Cardiac muscle cell (in vitro differentiated cells and primary cell): Measurements from ENCODE around the gene LSM12. TPM values are rescaled to one million over a fixed set of nuclear protein-coding genes. Genes with fewer than 3 reads are reported as not detected.

Source experiments
- DNase-seq, 2 donors: peaks; one replicate each; pipeline versions ENCODE4 v3.0.0 to v3.0.0-alpha.2; 2010 to 2017; ENCODE audit warnings: low read depth in 1 of 2, low spot score in 1 of 2
- H3K27ac ChIP-seq: fragments of 200-600 bp; sonication (generic); 2 replicates; pipeline ENCODE4 v1.5.1; 2016
- H3K27me3 ChIP-seq: fragments of 200-600 bp; sonication (generic); 2 replicates; pipeline ENCODE4 v1.6.0; 2016; ENCODE audit warnings: control low read depth
- H3K36me3 ChIP-seq: fragments of 200-600 bp; sonication (generic); 2 replicates; pipeline ENCODE4 v1.5.1; 2016; ENCODE audit warnings: control low read depth
- H3K4me1 ChIP-seq: fragments of 200-600 bp; sonication (generic); 2 replicates; pipeline ENCODE4 v1.8.1; 2017; ENCODE audit warnings: low read depth, mild to moderate bottlenecking, mixed run types
- H3K4me3 ChIP-seq: fragments of 200-600 bp; sonication (generic); 2 replicates; pipeline ENCODE4 v1.5.1; 2016; ENCODE audit warnings: mild to moderate bottlenecking
- H3K9me3 ChIP-seq: fragments of 200-600 bp; sonication (generic); 2 replicates; pipeline ENCODE4 v1.5.1; 2017; ENCODE audit warnings: low read depth, mild to moderate bottlenecking, control low read depth
- polyA plus RNA-seq: library from polyadenylated mRNA; unstranded; fragments of >200 nt; fragmentation: Nextera tagmentation; extraction: Ambion mirVana; gene quantifications from 2 replicates; pipeline ENCODE4 v1.2.1, GENCODE V29; 2016
- total RNA-seq: library from RNA; depleted of rRNA; stranded (reverse); fragments of >200 nt; gene quantifications from 2 replicates; pipeline ENCODE4 v1.2.3, GENCODE V29; 2016
- TF ChIP-seq, protein P1 (sequence below): IDR thresholded peaks from 2 replicates; pipeline ENCODE4 v1.5.1; 2012; ENCODE audit warnings: low read depth, mild to moderate bottlenecking, low read length

LSM12 gene
- total and polyA plus RNA-seq, 2 experiments from 2014 or later, result 31.0 to 46.5 TPM

- Histone ChIP-seq H3K27me3 (peaks cover 39% of the 10 kb centered on the region), H3K4me3 (peak within 1 kb of the TSS; percentile 15)
Measured at GRCh38 chr17:44004077-44004760, 62.3 kb downstream of the LSM12 start, which contains the start of gene NAGS. Gene NAGS (plus strand): TSS chr17:44004622. CDS start chr17:44004664, 42 bp downstream.

GRCh38 chr17:44002141-44002848 is 64.2 kb downstream of the LSM12 start:
- peaks cover 39% of the 10 kb centered on the region for H3K27me3 ChIP-seq
- peak in 1 of 2 donors; percentile 78 for DNase-seq

More at GRCh38 chr17:44004077-44004760, 62.3 kb downstream of the LSM12 start, which contains the start of gene NAGS:
- DNase-seq, result peak in 1 of 2 donors; percentile 35
- H3K36me3 ChIP-seq, result no peaks in the 10 kb centered on the region
- TF ChIP-seq, protein P1, sequence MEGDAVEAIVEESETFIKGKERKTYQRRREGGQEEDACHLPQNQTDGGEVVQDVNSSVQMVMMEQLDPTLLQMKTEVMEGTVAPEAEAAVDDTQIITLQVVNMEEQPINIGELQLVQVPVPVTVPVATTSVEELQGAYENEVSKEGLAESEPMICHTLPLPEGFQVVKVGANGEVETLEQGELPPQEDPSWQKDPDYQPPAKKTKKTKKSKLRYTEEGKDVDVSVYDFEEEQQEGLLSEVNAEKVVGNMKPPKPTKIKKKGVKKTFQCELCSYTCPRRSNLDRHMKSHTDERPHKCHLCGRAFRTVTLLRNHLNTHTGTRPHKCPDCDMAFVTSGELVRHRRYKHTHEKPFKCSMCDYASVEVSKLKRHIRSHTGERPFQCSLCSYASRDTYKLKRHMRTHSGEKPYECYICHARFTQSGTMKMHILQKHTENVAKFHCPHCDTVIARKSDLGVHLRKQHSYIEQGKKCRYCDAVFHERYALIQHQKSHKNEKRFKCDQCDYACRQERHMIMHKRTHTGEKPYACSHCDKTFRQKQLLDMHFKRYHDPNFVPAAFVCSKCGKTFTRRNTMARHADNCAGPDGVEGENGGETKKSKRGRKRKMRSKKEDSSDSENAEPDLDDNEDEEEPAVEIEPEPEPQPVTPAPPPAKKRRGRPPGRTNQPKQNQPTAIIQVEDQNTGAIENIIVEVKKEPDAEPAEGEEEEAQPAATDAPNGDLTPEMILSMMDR, result no peak
- no peaks in the 10 kb centered on the region for H3K9me3 ChIP-seq
- H3K27ac ChIP-seq, result no peak within 1 kb of the TSS
- peaks cover 4% of the 10 kb centered on the region for H3K4me1 ChIP-seq

DNA sequence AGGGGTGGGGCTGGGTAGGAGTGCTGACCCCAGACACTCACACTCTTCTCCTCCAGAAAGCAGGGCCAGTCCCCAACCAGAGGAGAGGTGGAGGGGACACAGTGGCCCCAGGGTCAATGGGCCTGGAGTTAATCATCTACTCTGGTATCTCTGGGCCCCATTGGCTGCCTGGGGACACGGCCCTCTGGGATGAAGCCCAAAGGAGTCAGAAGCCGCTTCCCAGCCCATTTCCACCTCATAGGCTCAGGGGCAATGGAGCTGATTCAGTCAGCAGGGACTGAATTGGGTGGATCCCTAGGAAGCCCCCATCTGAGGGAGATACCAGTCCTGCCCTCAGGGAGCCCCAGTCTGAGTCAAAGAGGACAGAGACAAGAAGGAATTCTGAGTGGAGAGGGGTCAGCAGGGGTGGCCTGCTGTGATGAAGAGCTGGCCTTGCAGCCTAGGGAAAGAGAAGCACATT is 65.0 kb downstream of the LSM12 start:
- TF ChIP-seq, protein P1, result no peak
- peaks cover 39% of the 10 kb centered on the region for H3K27me3 ChIP-seq
- H3K4me1 ChIP-seq, result no peaks in the 10 kb centered on the region
- H3K27ac ChIP-seq, result no peak overlapping the region
- no peaks in the 10 kb centered on the region for H3K9me3 ChIP-seq
- DNase-seq, result no peak
- H3K4me3 ChIP-seq, result no peak overlapping the region
- no peaks in the 10 kb centered on the region for H3K36me3 ChIP-seq

More at GRCh38 chr17:44002141-44002848, 64.2 kb downstream of the LSM12 start:
- TF ChIP-seq, protein P1, result no peak
- H3K9me3 ChIP-seq, result no peaks in the 10 kb centered on the region
- no peak overlapping the region for H3K27ac ChIP-seq
- H3K36me3 ChIP-seq, result no peaks in the 10 kb centered on the region
- no peaks in the 10 kb centered on the region for H3K4me1 ChIP-seq
- H3K4me3 ChIP-seq, result no peak overlapping the region

DNA sequence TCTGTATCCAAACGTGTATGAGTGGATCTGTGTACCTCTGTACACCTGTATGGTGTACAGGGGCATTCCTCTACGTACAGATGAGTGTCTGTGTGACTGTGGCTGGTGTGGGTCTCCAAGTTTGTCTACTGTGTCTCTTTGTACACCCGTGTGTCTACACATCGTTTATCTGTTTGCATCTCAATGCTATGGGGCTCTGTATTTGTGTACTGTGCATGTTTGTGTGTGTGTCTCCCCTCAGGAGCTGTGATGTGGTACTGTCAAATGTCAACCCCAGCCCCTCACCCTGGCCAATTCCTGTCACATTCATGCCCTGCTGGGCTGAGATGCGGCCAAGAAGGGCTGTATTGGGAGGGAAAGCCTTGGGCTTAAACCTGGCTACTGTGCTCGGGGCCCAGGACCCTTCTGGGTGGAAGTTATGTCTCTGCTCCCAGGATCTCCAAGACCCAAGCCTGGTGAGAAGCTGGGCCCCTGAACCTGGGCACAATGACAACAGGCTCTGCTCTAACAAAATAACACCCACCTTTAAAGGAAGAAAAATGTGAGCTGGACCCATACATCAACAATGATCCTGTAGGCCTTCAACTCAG is 65.5 kb downstream of the LSM12 start:
- Histone ChIP-seq H3K9me3 (no peaks in the 10 kb centered on the region), H3K4me1 (no peaks in the 10 kb centered on the region), H3K27me3 (peaks cover 34% of the 10 kb centered on the region), H3K27ac (no peak overlapping the region), H3K36me3 (no peaks in the 10 kb centered on the region), H3K4me3 (no peak overlapping the region)
- TF ChIP-seq, protein P1, result no peak
- DNase-seq, result no peak

DNA sequence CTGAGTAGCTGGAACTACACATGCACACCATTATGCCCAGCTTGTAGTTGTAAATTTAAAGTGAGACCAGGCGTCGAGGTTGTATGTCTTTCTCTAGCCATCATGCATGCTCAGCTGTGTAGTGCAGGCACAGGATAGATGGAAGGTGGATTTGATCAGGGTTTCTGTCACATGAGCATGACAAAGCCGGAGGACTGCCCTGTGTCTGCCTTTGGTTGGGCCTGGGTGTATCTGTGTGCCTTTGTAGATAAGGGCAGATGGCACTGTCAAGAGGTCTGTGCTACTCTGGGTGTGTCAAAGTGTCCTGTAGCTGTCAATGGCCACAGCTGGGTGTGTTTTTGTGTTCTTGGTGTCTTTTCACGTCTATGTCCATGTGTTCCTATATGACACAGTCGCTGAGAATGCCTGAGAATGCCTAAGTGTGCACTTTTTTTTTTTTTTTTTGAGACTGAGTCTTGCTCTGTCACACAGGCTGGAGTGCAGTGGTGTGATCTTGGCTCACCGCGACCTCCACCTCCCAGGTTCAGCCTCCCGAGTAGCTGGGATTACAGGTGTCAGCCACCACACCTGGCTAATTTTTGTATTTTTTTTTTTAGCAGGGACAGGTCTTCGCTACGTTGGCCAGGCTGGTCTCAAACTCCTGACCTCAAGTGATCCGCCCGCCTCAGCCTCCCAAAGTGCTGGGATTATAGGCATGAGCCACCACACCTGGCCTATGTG is 66.2 kb downstream of the LSM12 start:
- peaks cover 28% of the 10 kb centered on the region for H3K27me3 ChIP-seq
- no peaks in the 10 kb centered on the region for H3K4me1 ChIP-seq
- H3K4me3 ChIP-seq, result no peak overlapping the region
- no peak overlapping the region for H3K27ac ChIP-seq
- no peak for DNase-seq
- TF ChIP-seq, protein P1, result no peak
- H3K36me3 ChIP-seq, result no peaks in the 10 kb centered on the region
- no peaks in the 10 kb centered on the region for H3K9me3 ChIP-seq
